ENCODE results near the gene YIF1A. TPM values are rescaled to one million over a fixed set of nuclear protein-coding genes. Genes with fewer than 3 reads are reported as not detected.

YIF1A gene
- total and polyA plus RNA-seq, 2 of the 4 experiments (the other 2 are of a cell fraction): 128 to 207 TPM

- TF ChIP-seq MXI1 (IDR thresholded peaks at IDR 0.05; ENCODE audit: borderline replicate concordance, low read depth, low read length): peak; percentile 24; the same call in 1 of the 2 replicates
- TF ChIP-seq MAZ (IDR thresholded peaks at IDR 0.05; ENCODE audit: borderline replicate concordance, low read depth, low read length): peak; percentile 92; the same call in 1 of the 2 replicates
- TF ChIP-seq NFE2L2 (IDR thresholded peaks at IDR 0.05; ENCODE audit: low read depth, low read length): no peak
- 0 out of 2 replicates have a peak, but pooled peaks have one; percentile 16 for TF ChIP-seq BHLHE40 (IDR thresholded peaks at IDR 0.05; ENCODE audit: low read depth, low read length)
- TF ChIP-seq ELK1 (IDR thresholded peaks at IDR 0.05; ENCODE audit: borderline replicate concordance, low read depth, low read length): no peak
- TF ChIP-seq POLR2A (IDR thresholded peaks at IDR 0.05; ENCODE audit: low read depth, low read length): 0 out of 2 replicates have a peak, but pooled peaks have one; percentile 30
- no peak for TF ChIP-seq RFX5 (IDR thresholded peaks at IDR 0.05; ENCODE audit: low read depth, low read length)
- TF ChIP-seq RCOR1 (IDR thresholded peaks at IDR 0.05; ENCODE audit: insufficient replicate concordance, low read length): no peak
- CTCF ChIA-PET: interaction anchor here (0.6 to 1.0 kb wide), 2 partner anchors 14 to 45 kb away, joined by 4 to 5 read pairs; no protein-coding TSS in a partner anchor
- Histone ChIP-seq H2BK15ac (ENCODE audit: low read depth, low read length) (peak within 1 kb of the TSS; percentile 45; the same call in 1 of the 3 replicates), H3K9me3 (ENCODE audit: control insufficient read depth, insufficient read depth, low read length) (no peaks in the 10 kb centered on the region), H3K9me1 (ENCODE audit: insufficient read depth, low read length) (peaks cover 2% of the 10 kb centered on the region; the same call in 1 of the 2 replicates), H3K79me1 (ENCODE audit: low read depth in 1 of 2, low read length in 2 of 2) (peaks cover 8 to 55% of the 10 kb centered on the region in 2 experiments), H2AK5ac (ENCODE audit: low read depth, low read length) (peak within 1 kb of the TSS; percentile 94), H2AFZ (replicated peaks; ENCODE audit: low read length, poor library complexity) (peak within 1 kb of the TSS; percentile 95), H3K4me1 (ENCODE audit: control insufficient read depth, insufficient read depth, low read length) (peaks cover 4% of the 10 kb centered on the region; the same call in 1 of the 2 replicates), H3K18ac (ENCODE audit: low read depth, low read length) (peak within 1 kb of the TSS; percentile 74), H3K14ac (replicated peaks; ENCODE audit: low read depth, low read length) (peak within 1 kb of the TSS; percentile 95), H4K91ac (ENCODE audit: insufficient read depth, low read depth, low read length) (peak within 1 kb of the TSS; percentile 94), H2BK120ac (ENCODE audit: low read depth, low read length) (peak within 1 kb of the TSS; percentile 67), H3K27me3 (ENCODE audit: control insufficient read depth, insufficient read depth, low read length) (no peaks in the 10 kb centered on the region), H3K9ac (ENCODE audit: low read depth, low read length) (peak within 1 kb of the TSS; percentile 86), H3K4ac (ENCODE audit: low read depth, low read length) (peak within 1 kb of the TSS; percentile 92), H3K23ac (ENCODE audit: low read depth, low read length) (peak within 1 kb of the TSS; percentile 90), H2AK9ac (replicated peaks; ENCODE audit: low read depth, low read length, poor library complexity) (peak within 1 kb of the TSS; percentile 99), H3K4me3 (ENCODE audit: insufficient read depth, low read depth, low read length) (peak within 1 kb of the TSS; percentile 63), H3K4me2 (ENCODE audit: low read depth, low read length) (peak within 1 kb of the TSS; percentile 90), H3K56ac (ENCODE audit: extremely low read depth, insufficient read depth, low read length) (peak within 1 kb of the TSS; percentile 91), H4K20me1 (ENCODE audit: insufficient read depth, low read length) (peaks cover 34% of the 10 kb centered on the region; the same call in 1 of the 2 replicates), H3K27ac (ENCODE audit: insufficient read depth, low read length) (peak within 1 kb of the TSS; percentile 94), H4K5ac (ENCODE audit: low read depth, low read length) (peak within 1 kb of the TSS; percentile 81), H3K36me3 (ENCODE audit: control insufficient read depth, insufficient read depth, low read length) (peaks cover 38% of the 10 kb centered on the region), H2BK20ac (ENCODE audit: low read depth, low read length) (peak within 1 kb of the TSS; percentile 28; the same call in 1 of the 2 replicates), H2BK5ac (ENCODE audit: low read depth, low read length, poor library complexity, severe bottlenecking) (peak within 1 kb of the TSS; percentile 97), H4K8ac (ENCODE audit: low read depth in 2 of 2, low read length in 2 of 2) (peak within 1 kb of the TSS; percentile 59 to 98)
- in situ Hi-C loops (cut with MboI; ENCODE audit: low sequenced_read_pairs) (no loop called here), intact Hi-C loops (cut with micrococcal nuclease) (no loop called here), dilution Hi-C loops (cut with HindIII; ENCODE audit: low sequenced_read_pairs, unreplicated experiment) (no loop called here)
- DNase-seq: peak; percentile 99
- POLR2A ChIA-PET (ENCODE audit: unreplicated experiment): interaction anchor here (0.5 to 0.7 kb wide), 2 partner anchors 21 to 257 kb away, joined by 3 to 12 read pairs; partner anchors contain the start of gene YIF1A
- peak; percentile 82 for ATAC-seq (ENCODE audit: low read depth)
- 0% methylated on average over 39 of the region's 64 CpGs; no CpG with 5 or more reads in 1 of the 2 experiments for WGBS, 2 experiments (ENCODE audit: extremely low coverage in 2 of 2, insufficient read length in 1 of 2)
- BruUV-seq (replicated peaks): no TSS peak
These were observed 20.5 kb downstream of the YIF1A start, which contains the start of gene RAB1B for GRCh38 chr11:66268244-66268951. Gene RAB1B (plus strand): TSS chr11:66268639. CDS start chr11:66268680, 41 bp downstream.
